HuH-7.5 (cell line): ENCODE measurements around the gene RANGAP1.

Source experiments
- DNase-seq: peaks from one replicate; pipeline ENCODE4 v3.0.0; 2011; ENCODE audit warnings: low spot score

RANGAP1 gene

DNA sequence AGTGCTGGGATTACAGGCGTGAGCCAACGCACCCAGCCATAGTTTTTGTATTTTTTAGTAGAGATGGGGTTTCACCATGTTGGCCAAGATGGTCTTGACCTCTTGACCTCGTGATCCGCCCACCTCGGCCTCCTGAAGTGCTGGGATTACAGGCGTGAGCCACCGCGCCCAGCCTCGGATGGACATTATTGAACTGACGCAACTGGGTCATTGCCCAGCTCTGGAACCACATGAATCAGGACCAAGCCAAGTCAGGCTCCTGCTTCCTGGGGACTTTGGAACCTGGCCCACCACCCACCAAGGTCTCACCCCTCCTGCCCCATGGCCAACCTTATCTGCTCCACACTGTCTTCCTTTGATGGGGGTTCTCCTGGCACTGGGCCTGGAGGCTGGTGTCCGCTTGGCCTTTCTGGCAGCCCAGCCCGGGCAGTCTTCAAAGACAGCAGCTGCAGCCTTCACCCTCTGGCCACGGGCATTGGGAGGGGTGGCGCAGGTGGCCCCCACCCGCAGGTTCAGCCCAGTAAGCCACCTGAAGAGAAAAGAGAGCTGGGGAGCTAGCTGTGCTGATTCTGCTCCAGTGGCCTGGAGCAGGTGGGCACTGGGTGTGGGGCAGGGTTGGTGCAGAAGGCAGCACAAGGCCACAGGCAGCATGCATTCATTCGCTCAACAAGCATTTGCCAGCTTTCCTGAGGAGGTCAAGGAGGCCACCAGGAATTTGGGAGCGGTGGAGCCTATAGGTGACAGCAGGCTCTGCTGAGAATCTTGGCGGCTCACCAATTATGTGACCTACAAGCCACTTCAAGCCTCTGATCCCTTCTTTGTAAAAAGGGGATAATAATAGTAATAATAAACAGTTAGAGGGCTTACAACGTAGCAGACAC, 50.9 kb downstream of the RANGAP1 start:
- no peak for DNase-seq

DNA sequence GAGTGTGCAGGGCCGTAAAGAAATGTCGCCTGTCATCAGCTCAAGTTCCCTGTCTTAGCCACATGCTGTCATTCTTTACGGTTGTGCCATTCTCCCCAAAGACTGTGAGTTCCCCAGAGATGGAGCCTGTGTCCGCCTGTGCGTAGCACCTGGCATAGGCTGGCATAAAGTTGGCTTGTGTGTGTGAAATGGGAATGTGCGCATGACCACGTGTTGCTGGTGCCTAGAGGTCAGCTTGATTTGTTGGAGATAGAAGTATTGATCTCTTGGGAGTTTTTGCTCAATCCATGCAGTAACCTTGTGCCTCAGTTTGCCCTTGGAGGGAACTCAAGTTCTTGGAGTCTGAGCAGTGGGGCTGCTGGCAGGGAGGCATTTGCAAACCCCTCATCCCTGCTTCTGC, 54.6 kb downstream of the RANGAP1 start:
- DNase-seq: no peak

DNA sequence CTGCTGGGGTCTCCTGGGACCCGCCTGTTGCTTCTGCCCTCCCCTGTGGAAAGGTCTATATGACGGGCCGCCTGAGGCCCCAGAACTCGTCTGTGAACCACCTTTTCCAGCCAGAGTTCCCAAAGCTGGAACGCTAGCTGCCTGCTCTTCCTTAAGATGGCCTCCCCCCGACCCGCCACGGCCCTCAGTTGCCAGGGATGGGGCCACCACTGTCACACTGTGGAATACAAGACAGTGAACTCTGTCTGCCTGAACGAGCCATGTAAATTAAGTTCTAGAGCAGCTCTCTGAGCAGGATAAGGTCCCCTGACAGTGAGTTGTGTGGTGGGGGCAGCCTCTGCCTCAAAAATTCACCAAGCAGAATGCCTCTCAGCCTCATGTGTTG, 55.6 kb downstream of the RANGAP1 start:
- DNase-seq: no peak

GRCh38 chr22:41229730-41230400, 56.1 kb downstream of the RANGAP1 start:
- DNase-seq: no peak

GRCh38 chr22:41229215-41229614, 56.8 kb downstream of the RANGAP1 start:
- no peak for DNase-seq

DNA sequence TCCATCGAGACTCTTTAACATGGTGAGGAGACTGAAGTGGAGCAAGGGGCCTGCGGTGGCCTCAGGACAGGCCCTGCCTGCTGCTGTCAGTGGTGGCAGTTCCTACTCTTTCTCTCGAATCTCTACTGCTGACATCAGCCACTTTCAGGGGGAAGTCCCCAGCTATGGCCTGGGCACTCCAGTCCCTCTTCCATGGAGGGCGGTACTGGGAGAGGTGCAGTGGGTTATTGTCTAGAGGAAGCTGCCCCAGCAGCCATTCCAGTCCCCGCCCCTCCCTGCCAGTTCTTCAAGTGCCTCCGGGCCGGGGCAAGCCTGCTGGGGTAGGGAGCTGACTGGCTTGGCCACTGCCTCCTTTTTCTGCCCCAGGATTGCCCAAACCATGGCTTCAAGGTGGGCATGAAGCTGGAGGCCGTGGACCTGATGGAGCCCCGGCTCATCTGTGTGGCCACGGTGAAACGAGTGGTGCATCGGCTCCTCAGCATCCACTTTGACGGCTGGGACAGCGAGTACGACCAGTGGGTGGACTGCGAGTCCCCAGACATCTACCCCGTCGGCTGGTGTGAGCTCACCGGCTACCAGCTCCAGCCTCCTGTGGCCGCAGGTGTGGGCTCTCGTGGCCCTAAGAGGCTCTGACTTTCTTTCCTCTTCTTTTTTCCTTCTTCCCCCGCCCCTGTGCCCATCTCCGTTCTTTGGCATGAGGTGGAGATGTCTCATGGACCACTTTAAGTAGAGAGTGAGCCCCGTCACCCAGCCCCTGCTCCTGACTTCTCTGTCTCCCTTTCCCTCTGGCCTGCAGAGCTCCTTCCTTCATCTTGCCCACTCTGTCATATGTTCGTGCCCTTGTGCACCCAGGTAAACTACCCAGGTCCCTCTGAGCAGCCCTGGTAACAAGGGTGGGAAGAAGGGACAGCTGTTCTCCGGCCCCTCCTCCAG, 59.0 kb downstream of the RANGAP1 start:
- no peak for DNase-seq

DNA sequence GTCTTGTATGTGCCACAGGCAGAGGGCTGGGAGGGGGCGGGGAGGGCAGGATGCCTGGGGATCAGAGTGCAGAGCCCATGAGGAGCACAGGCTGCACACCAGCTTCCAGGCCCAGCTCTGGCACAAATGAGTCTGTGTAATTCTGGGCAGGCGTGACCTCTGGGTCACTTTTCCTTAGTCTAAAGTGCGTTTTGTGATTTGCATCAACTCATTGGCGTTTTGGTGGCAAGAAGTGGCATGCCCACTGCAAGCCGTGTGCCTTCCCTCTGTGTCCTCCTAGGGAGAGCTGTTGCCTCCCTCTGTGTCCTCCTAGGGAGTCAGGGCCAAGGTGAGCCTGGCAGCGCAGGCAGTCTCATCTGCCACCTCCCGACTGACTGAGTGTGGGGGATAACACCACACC, 62.5 kb downstream of the RANGAP1 start:
- DNase-seq: no peak

GRCh38 chr22:41222846-41223507, 63.0 kb downstream of the RANGAP1 start:
- DNase-seq: no peak

- no peak for DNase-seq
Observed at GRCh38 chr22:41217553-41218157, 68.3 kb downstream of the RANGAP1 start.

GRCh38 chr22:41216984-41217383, 69.0 kb downstream of the RANGAP1 start:
- no peak for DNase-seq

DNA sequence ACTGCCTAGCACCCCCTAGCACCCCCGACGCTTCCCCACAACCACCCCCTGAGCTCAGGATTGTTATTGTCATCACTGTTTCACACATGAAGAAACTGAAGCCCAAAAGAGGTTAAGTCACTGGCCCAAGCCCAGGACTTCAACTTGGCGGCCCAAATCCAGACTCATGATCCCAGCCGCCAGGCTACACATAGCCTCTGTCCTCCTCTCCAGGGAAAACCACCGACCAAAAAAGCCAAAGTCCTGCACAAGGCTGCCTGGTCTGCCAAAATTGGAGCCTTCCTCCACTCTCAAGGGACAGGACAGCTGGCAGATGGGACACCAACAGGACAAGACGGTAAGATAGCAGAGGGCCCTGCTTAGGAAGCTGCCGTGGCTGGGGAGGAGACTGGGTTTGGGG, 70.1 kb downstream of the RANGAP1 start:
- no peak for DNase-seq

- DNase-seq: no peak
Observed at GRCh38 chr22:41215409-41215808, 70.6 kb downstream of the RANGAP1 start.

- DNase-seq: no peak
Observed at GRCh38 chr22:41206719-41207118, 79.3 kb downstream of the RANGAP1 start.

DNA sequence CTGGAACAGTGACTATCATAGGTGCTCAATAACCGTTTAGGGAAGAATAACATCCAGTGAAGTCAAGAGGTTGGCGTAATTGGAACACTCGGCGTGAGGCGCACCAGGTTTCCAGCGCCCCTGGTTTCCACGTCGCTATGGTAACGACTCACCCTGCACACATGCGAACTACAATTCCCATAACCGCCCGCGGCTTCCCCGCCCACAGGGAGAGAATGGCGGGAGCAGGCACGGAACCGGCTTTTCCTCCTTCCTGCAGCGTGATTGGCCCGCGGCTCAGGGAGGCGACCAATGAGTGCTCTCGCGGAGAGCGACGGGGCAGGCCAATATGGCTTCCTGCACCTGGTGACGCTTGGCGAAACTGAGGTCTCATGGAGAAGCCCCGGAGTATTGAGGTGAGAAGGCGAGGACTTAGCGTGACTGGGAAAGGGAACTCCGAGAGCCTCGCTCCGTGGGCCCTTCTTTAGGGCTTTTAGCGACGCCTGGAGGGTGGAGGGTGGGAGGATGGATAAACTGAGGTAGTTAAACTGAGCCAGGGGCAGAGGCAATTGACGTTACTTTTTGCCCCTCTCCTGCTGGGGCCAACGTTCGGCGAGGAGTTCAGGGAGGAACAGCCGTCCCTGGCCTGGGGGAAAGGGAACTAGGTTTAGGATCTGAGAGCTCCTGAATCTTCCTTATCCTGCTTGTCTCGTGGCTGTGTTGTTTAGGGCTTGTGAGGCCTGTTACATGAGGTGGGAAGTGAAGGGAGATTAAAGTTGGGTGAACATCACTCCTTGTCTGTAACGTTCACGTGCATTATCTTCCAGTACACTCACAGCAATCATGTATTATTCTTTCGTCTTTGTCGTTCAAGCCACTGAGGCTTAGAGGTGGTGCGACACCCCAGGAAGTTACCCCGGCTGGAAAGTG, 80.7 kb downstream of the RANGAP1 start, which contains the start of gene L3MBTL2:
L3MBTL2 (plus strand) TSS at position 321 of the 909 bp plus-strand sequence; CDS start at position 372, 51 bp downstream.
- DNase-seq: peak; percentile 96

- DNase-seq: no peak
Observed at GRCh38 chr22:41204066-41204465, 81.9 kb downstream of the RANGAP1 start.

DNA sequence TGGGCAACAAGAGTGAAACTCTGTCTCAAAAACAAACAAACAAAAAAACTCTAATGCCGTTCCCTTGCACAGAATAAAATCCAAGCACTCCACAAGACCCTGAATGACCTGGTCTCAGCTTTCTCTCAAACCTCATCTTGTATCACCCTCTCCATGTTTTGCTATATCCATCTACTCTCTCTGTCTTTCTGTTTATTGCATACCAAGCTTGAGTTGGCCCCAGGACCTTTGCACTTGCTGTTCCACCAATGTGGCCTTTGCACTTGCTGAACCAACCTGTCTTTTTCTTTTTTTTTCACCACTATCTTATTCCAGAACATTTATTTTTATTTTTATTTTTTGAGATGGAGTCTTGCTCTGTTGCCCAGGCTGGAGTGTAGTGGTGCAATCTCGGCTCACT, 82.9 kb downstream of the RANGAP1 start:
- no peak for DNase-seq

- no peak for DNase-seq
Observed at GRCh38 chr22:41201141-41201540, 84.8 kb downstream of the RANGAP1 start.

DNA sequence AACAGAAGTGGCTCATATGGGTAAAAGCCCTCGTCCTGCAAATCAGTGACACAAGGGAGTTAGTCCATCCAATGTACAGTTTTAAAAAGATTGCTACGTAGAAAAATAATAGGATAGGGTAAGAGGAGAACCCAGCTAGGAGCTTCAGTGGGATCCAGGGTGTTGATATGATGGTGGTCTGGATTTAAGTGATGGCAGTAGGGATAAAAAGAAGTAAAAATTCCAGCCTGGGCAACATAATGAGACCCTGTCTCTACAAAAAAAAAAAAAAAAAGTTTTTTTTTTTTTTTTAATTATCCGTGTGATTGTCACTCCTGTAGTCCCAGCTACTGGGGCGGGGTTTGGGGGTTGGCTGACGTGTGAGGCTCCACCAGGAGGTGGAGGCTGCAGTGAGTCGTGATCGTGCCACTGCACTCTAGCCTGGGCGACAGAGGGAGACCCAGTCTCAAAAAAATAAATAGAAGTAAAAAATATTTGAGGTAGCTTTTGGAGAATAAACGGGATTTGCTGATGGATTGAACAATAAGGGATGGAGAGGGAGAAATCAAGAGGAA, 87.9 kb downstream of the RANGAP1 start:
- peak; percentile 33 for DNase-seq

- peak; percentile 71 for DNase-seq
Observed at GRCh38 chr22:41197038-41197972, 88.7 kb downstream of the RANGAP1 start.
